Activated CD8-positive, alpha-beta memory T cell treated with anti-CD3 and anti-CD28 coated beads, Interleukin-2, amount 50 U/mL, for 48 hours (primary cell): ENCODE results near the gene ZCCHC24.

ENCODE experiments used
- DNase-seq: peaks from one replicate; pipeline ENCODE4 v3.0.0-alpha.2; 2020

Gene ZCCHC24

DNA sequence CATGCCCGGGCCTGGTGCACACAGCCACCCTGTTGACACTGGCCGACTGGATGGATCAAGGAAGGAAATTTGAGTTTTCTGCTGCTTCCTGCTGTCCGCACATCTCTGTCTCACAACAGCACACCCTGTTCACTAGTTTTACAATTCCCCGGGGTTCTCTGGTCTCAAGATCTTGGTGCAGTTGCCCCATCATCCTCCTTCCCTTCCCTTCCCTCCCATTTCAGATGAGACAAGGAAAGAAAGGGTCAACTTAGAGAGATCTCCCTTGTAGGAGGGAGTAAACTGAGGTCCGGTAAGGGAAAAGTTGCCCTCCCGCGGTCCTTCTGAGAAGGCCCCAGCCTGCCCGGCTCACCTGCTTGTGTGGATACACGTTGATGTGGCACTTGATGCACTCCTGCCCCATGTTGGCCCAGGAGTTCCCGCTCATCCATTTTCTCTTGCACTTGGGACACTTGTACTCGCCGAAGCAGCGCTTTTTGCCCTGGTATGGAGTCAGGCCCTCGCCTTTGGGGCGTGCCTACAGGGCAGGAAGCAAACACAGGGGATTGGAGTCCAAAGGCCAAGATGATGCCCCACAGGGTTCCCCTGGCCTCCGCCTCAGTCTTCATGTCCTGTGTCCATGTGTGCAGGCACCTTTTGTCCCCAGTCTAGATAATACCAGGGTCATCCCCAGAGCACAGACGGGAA lies 51.4 kb downstream of the ZCCHC24 start:
- no peak for DNase-seq

DNA sequence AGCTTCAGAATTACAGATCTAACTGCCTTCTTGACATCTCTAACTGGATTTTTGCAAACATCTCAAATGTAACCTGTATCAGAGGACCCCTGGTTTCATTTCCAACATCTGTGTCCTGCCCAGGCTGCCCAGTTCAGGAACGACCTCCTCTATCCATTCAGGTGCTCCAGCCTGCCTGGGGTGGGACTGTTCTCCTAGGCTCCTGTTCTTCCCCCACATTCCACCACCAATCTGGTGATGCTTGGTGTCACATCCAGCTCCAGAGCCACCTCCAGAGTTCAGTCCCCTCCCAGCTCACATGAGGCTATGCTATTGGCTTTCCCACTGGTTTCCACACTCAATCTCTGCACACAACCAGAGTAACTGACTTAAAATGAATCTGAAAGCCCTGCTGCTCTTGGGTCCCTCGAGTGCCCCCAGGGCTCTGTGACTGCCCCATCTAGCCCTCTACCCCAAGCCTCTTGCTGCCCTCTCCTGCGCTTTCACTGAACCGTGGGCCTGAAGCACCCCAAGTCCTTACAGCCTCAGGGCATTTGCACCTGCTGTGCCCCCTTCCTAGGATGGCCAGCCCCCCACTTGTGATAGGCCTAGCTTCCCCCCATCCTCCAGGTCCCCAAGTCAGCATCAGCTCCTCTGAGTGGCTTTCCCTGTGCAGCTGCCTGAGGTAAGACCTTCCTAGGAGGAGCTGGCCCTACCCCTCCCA lies 52.1 kb downstream of the ZCCHC24 start:
- DNase-seq, result no peak

DNA sequence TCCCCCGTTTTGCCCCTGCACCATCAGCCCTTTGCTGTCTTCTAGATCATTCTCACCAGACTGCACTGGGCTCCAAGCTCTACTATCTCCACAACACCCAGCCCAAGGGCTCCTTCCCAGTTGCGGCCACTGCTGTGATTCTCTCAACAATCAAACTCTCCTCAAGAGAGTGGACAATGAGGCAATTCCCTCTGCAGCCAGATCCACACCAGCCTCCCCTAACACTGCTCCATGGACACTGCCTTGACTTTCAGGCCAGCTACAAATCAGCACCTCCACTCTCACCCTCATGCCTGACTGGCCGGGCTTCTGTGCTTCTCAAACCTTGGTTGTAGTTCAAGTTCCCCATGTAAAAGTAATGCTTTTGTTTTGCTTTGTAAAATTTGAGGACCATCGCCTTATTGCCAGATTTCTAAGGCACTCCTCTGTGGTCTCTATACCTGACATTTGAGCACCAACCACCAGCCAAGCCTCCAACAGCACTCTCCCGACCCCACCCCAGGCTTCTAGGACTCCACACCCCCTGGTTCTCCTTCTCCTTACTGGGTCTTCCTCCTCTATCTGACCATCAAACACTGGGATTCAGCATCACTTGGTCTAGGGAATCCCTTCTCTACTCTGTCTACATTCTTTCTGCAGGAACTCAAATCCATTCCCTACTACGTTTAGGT lies 52.8 kb downstream of the ZCCHC24 start:
- DNase-seq, result no peak

DNA sequence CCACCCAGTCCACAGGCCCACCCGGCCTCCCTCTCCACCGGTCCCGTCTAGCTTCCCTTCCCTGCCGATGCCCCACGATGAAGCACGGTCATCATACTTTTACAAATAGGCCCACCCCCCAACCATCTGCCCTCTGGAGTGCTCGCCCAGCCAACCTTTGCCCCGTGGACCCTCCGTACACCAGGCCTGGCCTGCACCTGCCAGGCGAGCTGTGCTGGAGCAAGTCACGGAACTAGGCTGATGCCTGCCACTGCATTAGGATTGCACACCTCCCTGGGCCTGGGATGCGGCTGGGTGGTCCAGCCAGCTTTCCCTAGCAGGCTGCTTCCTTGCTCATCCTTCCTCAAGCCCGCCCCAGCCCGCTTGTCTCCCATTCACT lies 53.4 kb downstream of the ZCCHC24 start:
- DNase-seq, result no peak

DNA sequence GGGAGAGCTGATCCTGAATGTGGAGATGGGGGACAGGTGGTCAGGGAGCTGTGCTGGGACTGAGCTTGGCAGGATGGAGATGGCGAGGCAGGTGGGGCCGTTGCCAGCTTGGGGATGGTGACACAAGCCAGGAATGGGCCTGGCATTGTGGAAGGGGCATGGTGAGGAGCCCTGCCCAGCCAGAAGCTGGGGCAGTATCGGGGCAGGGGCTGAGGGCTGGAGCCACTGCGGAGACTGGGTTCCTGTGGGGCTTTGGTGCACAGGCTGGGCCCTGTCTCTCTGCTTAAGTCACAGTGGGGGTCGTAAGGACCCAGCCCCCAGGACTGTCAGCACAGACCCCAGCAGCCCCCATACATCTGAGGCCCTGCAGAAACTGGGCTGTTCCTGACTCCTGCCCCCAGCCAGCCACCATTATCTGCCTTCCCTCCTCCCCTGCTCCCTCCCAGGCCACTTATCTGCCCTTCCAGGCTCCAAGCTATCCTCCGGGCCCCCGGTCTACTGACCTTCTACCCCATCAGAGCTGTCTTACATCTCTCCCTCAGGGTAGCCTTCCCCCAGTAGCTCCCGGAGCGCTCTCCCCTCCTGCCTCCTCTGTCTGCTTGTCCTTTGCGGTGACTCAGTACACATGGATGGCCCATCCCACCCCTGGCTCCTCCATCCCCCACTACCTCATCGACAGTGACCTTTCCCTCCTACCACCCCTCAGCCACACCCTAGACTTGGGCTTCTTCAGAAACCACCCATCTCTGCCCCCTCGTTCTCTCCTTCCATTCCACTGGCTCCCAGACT lies 54.0 kb downstream of the ZCCHC24 start:
- no peak for DNase-seq

DNA sequence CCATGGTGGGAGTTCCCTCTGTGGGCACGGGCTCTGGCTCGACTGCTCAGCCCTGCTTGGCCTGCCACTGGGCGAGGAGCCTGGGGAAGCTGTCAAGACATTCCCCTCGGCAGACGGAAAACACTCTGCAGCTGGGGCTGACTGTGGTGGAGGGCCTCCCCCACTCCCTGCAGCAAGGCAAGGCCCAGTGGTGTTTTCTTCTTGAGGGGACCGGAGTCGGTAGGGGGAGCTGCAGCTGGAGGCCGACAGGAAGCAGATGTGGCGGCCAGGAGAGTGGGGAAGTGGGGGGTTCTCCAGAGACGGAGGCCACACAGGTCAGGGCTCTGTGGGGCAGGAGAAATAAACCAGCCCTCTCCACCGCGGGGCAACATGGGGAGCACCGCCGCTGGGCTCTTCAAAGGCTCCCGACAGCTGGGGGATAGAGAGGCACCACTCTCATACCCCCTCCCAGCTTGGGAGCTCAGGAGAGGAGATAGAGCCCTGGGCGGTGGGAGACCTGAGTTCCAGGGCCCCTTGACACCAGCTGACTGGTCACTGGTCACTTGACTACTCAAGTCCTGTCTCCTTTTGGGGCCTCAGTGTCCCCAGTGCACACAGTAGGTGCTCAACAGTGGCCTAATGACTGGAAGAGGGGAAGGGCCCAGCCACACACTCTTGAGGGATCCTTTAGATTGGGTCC lies 54.7 kb downstream of the ZCCHC24 start:
- DNase-seq, result peak; percentile 53

DNA sequence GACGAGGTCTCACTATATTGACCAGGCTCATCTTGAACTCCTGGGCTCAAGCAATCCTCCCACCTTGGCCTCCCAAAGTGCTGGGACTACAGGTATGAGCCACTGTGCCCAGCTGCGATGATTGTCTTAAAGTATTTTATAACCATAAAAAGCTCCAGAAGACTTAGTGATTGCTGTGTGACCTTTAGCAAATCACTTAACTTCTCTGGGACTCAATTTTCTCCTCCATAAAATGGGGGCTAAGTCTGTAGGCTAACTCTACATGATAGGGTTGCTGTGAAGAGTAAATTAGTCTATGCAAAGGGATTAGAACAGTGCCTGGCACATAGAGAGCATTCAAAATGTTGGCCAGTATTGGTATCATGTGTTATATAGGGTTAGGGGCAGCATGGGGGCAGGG lies 55.4 kb downstream of the ZCCHC24 start:
- no peak for DNase-seq

DNA sequence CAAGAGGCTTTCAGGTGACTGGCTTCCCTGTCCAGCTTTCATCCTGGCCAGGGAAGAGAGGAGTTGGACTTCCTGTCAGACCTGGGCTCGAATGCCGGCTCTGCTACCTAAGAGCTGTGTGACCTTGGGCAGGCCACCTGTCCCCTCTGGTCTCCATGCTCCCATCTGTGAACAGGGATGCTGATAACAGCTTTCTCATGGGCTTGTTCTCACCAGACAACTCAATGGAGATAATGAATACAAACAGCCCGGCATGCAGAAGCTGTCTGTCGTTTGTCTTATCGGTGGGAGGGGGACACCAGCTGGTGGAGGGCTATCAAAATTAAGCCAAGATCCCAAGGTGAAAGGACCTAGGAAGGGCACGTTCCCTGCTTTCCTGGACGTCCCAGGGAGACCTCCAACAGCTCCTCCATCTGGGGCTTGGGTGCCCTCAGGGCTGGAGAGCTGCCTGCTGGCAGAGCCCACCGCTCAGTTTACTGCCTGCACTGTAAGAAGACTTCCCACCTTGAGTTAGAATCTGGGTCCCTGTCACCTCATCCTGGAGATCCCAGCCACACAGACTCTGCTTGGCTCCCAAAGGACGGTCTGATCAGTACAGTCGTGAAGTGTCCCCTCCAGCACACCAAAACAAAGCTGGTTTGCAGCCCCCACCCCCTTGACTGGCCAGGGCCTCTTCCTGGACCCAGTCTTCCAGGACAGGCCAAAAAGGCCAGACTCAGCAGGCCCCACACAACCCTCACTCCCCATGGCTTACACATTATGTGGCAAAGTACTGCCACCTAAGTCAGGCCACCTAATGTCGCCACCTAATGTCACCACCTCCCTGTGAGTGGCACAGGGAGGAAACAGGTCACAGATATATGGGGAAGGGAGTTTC lies 57.2 kb downstream of the ZCCHC24 start:
- DNase-seq, result peak; percentile 43

DNA sequence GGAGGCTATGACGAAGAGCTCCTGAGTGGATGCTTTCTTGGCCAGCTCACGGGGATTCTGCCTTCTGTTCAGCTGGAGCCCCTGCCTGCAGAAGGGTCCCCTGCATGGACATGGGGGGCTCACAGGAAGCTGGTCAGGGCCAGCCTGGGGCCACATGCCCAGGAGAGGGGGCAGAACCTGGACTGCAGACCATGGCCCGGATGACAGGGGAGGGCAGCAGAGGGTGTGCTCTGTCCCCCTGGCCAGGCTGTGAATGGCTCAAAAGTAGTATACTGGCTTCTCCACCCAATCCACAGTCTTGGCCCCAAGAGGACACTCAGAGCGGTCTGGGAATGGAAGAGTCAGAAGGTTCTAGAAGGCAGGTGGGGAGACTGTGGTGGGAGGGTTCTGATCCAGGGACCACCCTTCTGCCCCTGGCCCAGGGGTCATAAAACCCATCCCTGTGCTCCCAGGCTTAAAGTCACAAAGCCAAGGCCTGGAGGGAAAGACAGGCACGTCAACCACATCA lies 57.9 kb downstream of the ZCCHC24 start:
- DNase-seq, result no peak

DNA sequence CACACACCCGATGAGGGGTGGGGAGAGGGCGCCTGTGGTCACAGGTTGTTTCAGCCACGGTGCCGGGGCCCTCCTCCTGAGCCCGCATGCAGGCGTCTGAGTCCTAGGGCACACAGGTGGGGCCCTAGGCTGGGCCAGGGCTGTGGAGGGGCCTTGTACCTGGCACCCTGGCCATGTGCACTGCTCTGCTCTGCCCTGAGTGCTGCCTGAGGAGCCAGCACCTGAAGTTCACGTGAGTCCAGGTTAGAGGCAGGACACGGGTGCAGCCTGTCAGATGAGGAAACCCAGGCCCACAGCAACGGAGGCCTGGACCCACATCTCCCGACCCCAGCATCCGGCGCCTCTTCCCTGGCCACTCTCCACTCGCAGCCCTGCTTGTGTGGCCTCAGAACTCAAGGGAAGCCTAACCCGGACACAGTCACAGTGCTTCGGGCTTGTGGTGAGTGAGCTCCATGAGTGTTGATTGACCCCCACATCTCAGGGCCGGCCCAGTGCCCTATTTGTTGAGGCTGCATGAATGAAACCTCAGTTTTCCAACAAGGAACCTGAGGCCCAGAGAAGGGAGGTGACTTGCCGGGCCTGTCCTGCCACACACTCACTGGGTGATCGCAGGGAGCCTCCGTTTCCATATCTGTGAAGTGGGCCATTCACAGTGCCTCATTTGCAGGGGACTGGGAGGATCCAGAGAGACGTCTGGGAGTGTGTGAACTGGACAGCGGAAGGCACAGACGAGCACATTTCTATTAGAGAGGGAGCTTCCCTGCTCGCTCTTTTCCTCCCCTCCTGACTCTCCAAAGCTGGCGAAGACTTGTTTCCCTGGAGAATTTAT lies 58.6 kb downstream of the ZCCHC24 start:
- peak; percentile 38 for DNase-seq

DNA sequence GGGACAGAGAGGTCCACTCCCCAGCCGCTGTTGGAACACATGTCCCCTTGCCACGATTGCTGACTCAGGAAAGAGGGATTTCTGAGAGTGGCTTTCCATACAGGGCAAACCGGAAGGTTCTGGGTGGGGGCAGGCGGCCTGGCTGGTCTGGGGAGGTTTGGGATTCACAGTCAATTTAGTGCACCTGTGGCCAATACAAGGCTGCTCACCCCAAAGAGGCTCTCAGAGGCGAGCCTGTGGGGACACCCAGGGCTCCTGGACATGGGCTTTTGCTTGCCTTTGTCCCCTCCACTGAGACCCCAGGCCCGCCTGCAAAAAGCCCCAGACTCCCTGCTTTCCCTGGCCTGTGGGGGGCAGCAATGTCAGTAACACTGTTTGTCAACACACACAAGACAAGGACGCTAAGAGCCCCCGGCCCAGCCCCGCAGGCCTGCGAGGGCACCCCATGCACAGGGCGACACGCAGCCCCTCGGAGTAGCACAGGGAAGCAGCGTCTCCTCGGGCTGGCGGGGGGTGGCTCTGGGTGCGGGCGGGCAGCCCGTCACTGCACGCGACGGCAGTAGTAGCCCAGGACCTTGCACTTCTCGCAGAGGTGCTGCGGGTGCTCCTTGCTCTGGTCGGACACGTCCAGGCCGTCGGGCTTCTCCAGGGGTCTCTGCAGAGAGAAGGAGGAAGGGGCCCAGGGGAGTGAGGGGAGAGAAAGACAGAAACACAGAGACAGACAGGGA lies 59.5 kb downstream of the ZCCHC24 start:
- DNase-seq, result peak; percentile 42

DNA sequence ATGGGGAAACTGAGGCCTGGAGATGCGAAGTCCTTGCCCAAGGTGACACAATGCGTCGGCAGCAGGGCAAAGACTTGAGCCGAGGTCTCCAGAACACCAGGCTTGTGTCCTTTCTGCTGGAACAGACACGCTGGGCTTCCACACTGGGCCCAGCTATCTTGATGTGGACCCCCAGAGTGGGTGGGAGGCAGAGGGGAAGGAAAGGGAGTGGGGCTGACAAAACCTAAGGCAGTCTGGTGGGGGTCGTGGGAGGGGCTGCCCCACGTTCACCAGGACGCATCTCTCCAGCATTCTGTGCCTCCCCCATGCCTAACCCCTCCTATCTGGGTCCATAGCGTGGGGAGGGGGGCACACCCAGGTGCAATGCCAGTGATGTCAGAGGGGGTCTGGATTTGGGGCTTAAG lies 60.0 kb downstream of the ZCCHC24 start:
- peak; percentile 36 for DNase-seq

DNA sequence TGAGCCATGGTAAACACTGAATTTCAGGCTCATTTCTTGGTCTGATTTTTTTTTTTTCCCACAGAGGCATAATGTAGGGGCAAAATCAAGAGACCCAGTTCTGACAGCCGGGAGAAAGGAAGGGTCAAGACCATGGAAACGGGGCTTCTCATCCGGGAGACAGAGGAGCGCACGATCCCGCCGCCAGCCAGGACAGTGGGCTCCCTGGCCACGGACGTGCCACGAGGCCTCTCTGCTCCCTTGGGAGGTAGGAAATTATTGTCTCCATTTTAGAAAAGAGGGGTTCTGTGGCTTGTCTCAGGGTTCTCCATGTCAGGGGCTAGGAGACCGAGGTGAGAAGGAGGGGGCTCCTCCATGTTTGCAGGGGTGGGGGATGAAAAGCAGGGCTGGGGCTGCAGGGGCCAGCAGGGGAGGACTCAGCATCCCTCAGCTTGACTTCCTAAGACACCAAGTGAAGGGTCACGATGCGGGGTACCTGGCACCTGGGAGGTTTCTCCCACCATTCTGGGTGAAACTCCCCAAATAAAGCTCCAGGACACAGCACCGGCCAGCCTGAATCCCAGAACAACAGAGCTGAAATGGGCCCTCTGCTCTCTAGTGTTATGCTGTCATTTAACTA lies 60.5 kb downstream of the ZCCHC24 start:
- no peak for DNase-seq

DNA sequence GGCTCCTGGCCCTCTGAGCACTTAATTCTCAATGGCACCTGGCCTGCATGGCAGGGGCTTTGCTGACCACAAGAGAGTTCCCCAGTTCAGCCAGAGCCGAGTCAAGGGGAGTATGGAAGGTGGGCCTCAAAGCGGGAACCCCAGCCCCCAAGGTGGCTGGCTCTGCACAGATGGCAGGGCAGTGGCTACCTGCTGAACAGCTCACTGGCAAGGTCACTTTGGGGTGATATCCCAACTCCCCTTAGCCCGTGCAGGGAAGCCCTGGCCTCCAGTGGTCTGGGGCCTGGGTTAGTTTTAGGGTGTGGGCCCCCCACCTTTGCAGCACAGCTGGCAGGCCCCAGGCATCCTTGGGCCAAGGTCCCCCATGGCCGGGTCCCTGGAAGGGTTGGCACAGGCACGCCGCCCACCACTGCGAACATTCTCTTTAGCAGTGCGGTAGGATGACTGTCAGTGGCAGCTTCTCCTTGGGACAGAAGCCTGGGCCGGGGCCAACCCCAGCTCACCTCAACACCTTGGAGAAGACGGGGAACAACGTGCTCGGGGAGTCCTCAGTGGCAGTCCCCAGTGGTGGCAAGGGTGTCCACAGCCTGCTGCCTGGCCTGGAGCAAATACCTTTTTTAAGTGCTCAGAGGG lies 61.3 kb downstream of the ZCCHC24 start:
- peak; percentile 46 for DNase-seq

DNA sequence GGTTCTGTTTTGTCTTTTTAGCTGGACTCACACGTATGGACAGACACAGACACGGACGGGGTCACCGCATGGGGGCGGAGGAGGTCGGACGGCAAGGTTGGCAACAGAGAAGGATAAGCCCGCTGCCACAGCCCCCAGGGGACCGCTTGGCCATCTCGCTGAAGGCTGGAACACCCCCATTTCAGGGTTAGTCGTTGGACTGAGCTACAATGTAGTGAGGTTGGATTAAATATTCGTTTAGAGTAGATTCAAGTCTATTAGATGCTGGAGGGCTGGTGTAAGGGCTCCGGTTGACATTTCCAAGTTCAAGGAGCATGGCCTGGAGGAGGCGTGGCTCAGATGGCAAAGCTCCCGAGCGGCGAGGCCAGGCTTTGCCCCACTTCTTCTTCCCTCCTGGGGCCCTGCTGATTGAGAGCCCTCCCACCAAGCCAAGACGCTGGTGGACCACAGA lies 62.9 kb downstream of the ZCCHC24 start:
- DNase-seq, result no peak

DNA sequence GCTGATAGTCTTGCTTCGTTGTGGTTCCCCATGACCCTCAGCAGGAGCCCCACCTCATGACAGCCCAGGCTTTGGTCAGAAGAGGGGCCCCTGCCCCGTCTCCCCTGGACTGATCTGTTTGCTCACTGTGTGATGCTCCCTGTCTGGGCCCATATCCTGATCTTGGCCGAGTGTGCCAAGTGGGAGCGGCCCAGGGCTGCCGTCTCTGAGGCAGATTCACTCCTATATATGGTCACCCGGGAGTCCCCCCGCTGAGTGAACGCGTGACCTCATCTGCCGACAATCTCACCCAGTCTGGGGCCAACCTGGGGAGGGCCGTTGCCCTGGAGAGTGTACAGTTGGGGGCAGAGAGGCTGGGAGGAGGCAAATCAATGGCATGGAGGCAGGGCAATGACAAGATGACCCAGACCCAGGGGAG lies 63.6 kb downstream of the ZCCHC24 start:
- DNase-seq, result peak; percentile 39

DNA sequence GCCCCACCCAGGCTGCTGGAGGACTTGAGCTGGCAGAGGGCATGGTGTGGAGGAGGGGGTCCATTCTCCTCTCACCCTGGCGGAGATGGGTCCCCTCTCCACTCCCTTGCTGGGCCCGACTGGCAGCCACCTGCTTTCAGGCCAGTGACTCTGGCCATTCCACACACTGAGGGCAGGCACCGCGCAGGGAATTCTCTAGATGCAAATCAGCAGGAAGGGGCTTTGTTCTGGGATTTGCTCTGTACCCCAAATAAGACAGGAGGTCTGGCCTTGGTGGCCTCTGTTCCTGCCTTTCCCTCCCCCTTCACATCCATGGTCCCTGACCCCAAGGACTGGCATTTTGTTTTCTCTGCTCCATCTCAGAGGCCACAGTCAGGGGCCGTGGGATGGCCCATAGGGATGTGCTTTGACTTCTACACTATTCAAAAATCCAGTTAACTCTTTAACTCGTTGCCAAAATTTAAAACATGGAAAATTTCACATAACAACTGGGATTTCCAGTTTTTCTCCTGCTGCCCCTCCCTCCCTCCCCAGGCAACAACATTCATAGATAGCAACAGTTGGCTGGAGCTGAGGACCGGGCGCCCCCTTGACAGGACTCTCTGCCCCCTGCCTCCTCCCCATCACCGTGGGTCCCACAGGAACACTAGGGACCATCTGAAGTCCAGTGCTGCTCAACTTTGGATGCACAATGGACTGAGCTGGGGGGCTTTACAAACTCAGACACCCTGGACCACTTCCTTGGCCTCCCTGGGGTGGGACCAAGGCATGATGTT lies 64.3 kb downstream of the ZCCHC24 start:
- DNase-seq, result peak; percentile 34
